Femur (tissue), 1 donor: Measurements from ENCODE around the gene FGF5.
"Not testable (repeated sequence)": the region's sequence is repeated elsewhere in the genome, so short reads cannot be mapped to it uniquely, and the experiment has no call there.

Source experiments
- DNase-seq: peaks from one replicate; pipeline ENCODE4 v3.0.0-alpha.2; 2017

FGF5 gene

DNA sequence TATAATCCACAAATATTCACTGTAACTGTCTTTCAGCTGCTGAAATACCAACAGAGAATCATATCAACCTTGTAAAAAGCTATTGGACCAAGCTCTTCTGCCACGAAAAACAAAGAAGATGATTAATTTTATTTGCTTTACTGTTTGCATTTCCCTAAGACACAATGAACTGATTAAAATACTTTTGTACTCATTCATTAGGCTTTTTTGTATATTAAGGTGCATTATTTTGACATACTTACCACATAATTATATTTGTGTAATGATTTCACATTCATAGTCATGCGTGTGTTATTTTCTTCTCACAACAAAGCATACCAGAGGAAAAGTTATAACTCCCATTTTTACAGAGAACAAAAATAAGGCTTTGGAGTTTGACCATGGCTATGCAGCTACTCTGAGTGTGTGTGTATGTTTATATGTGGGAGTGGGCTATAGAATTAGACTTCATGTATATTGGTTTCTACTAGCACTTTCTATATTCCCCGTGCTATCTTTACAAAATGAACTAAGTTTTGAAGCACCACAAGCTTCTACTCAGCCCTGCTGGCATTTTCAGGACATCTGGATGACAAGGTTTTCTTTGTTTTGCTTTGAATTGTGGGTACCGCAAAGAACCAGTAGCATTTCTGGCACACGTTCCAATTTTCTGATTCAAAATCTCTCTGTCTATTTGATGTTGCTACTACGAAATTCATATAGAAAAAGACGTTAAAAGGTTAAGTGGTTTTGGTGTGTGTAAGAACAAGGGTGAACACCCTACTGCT is 11.0 kb upstream of the FGF5 start:
- DNase-seq, result no peak

DNA sequence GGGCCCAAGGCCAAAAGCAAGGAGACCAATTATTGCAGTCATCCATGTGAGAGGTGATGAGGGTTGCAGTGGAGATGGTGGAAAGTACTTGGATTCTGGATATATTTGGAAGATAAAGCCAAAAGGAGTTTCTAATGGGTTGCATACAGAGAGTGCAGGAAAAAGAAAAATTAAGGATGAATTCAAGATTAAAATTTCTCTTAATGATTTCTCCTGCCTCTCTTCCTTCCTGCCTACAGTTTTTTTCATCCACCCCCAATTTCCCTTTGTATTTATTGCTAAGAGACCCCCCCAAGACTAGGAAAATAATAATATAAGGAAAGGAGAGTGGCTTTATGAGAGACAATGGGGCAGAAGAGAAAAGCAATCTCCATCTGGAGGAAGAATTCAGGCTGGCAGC is 8.6 kb upstream of the FGF5 start:
- no peak for DNase-seq

DNA sequence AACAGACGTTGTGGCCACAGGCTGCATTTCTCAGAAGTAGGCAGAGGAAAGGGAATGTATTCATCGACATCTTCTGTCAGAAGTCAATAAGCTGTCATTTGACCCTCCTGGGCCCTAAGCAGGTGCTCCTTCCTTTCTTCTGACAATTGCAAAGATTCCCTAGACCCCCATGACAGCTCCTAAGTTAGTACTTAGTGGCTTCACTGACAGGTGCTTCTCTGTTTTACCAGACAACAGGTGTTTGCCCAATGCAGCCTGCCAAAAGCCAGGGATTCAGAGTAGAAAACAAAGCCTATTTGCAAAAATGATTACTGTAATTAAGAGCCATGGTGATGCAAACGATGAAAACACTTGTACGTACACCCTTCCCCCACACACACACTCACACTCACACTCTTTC is 7.5 kb upstream of the FGF5 start:
- DNase-seq, result no peak

DNA sequence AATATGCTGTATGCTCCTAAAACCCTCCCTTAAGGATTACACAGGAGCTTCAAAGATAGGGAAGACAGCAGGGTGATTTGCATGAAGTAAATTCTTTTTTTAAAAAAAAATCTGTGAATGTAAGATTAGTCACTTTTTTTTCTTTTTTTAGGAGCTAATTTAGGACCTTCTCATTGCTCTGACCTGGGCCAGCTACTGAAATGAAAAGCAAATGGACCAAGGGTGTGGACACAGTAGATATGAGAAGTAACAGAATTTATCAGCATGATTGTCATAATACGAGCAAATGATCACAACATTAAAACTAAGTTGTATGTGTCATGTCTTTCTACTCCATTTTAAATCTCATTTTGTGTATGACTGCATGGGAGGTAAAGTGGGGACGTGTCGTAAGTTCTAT is 6.6 kb upstream of the FGF5 start:
- no peak for DNase-seq

DNA sequence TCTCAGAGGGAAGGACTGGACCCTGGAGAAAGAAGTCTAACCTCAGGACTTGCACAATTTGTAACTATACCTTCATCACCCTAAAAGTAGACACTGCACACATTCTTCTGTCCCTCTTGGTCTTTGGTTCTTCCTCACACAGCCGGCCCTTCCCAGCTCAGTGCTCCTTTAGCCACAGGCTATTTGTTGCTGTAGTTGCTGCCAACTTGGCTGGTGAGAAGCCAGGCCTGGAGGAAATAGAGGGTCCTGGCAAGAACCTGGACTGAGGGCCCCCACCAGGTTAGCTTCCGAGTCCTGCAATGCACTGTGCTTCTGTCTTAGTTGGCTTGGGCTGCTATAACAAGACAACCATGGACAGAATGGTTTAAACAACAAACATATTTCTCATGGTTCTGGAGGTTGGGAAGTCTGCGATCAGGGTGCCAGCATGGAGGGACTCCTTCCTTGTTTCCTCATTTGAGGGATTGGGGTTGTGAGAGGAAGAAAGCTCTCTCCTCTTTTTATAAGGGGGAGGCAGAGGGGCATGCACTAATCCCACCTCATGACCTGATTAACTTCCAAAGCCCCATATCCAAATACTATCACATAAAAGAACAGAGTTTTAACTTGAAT is 4.4 kb upstream of the FGF5 start:
- no peak for DNase-seq

DNA sequence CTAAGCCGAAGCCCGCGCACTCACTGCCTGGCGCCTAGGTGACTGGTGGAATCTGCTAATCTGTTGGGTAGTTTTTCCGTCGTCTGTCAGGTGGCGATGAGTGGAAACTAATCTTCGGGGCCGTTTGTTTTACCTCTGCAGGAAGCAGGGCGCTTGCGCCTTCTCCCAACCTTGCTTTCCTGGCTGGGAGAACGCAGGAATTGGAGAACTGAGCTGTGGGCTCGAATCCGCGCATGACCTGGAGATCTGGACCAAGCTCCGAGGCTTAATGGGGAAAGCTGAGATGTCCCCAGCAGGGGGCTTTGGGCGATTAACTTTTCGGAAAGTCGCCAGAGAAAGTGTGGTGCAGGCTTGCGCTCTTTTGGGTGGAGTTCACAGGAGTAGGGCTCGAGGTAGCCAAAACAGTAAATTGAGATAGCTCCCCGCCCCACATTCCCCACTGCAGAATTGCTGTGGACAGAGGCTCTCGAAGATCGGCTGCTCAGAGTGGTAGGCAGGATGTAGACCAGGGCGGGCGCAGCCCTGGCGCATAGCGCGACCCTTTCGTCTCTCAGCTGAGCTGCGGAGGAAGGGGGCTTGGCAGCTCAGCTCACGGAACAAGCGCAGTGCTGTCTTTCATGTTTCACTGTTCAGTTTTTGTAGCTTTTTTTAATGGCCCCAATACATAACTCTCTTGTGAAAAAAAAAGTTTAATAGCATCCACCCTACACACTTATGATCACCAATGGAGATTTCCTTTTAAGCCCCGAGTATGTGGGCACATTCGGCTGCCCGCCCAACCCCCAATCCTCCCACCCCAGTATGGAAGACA is 2.7 kb upstream of the FGF5 start:
- DNase-seq, result no peak

DNA sequence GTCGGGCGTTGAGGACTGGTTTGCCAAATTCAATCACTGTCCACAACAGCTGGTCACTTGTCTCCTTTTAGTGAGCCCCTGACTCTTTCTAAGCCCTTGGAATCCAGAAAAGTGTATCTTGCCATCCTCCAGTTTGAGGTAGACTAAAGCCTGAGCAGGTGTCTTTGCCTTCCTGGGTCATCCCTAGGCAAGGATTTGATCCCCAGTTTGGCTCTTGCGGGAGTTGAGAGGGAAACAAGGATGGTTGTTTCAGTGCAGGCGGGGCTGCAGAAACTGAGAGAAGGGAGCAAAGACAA is 2.2 kb upstream of the FGF5 start:
- no peak for DNase-seq

DNA sequence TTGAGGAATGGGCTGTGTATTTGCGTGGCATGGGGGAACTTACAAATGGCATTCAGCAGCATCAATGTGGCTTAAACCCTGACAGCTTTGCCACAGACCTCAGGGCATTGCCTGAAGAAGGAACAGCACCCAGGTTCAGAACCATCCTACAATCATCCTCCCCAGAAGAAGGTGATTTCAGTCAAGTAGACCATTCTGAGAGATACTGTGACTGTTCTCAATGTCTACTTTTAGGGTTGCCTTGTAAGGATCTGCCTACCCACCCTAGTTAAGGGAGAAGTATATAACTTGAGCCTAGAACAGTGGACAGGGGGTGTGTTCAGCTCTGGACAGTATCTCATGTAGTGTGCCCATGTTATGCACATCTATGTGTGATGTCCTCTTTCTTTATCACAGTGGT is 1.6 kb upstream of the FGF5 start:
- no peak for DNase-seq

DNA sequence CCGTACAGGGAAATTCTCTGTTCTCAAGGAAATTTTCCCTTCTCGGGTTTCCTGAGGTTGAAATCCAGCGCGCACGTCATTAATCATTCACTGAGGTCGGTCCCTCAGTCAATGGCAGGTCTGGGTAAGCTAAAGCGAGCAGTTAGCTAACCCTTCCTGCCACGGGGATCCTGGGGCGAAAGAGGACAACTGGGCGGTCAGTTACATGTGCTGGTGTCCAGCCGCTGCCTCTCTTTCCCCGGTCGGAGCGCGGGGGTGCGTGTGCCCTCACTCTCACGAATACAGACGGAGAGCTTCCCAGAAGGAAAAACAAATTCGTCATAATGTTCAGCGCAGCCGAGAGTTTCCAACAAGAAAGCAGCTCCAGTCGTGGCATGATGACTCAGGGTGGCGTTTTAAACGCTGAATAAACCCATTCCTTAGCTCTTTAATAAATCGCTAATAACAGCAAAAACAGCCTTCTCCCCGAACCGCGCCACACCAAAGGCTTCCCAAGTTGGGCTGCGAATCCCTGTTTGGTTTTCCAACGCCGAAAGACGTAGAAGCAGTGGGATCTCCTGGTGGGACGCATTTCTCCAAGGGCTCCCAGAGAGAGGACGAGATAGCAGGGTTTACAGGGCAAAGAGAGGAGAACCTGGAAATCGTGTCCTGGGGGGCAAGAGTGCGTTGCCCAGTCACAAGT is 752 bp upstream of the FGF5 start:
- DNase-seq, result peak; percentile 31

DNA sequence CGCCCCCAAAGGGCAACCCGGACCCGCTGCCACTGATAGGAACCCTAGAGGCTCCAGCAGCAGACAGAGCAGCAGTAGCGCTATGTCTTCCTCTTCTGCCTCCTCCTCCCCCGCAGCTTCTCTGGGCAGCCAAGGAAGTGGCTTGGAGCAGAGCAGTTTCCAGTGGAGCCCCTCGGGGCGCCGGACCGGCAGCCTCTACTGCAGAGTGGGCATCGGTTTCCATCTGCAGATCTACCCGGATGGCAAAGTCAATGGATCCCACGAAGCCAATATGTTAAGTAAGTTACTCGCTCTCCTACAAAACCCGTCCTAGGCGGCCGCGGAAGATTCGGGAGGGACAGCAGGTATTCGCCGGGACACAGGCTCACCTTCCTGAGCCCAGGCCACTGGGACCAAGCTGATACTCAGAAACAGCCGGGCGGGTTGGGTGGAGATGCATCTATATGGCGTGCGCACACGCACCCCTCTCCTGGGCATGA is 477 bp downstream of the FGF5 start:
- DNase-seq, result peak; percentile 29

DNA sequence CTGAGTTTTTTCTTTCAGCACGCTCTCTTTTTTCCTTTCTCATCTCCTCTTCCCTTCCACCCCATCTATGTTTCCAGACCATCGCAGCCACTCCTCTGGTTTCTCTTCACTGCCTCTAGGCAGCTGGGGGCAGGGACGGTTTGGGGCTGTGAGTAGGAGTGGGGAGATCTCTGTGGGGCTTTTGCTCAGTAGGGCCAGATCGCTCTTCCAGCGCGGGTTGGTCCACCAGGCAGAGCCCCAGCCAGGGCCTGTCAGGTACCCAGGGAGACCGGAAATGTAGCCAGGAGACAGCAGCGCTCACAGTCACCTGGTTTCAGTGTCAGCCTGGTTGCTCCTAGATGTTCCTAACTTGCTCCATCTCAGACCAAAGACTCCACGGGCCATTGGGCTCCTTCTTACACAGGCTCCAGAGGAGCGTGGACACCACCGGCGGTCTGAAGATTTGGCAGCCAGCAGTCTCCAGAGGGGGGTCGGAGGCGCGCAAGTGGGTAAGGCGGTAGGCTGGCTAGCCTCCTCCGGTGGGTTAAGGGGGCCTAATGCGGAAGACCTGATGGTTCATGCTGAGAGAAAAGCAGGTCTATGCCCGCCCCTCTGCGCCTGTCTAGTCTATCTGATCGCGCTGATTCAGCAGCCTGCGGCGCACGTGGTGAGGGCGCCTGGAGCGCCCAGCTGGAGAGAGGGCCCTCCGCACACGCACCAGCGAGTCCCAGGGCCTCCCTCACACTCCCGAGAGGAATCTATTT is 1.8 kb downstream of the FGF5 start:
- DNase-seq, result no peak

DNA sequence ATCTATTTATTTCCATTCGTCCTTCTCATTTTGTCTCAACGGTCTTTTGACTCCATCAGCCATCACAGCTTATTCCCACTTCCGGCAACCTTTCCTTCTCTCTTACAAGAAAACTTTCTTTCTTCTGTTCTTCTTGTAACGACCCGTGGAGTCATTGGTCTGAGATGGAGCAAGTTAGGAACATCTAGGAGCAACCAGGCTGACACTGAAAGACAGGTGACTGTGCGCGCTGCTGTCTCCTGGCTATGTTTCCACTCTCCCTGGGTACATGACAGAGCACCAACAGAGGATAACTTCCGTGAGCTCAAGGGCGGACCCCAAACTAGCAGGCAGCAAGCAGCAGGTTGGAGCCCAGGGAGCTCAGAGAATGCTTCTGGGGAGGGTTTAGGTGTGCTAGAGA is 2.5 kb downstream of the FGF5 start:
- DNase-seq, result no peak

DNA sequence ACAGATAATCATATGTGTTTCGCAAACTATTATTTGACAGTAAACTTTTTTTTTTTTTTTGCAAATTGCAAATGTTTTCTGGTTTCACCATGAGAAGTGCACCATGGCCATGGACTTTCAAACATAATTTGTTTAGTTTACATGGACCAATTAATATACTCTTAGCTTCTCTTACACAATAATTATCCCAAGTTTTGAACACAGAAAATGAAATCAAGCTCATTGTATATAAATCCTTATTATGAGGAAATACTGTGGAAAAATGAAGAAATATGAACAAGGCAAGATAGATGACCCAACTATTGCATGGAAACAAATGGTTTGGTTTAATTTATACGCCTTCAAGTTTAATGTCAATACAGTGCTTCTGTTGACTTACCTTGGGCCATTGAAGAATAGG is 3.9 kb downstream of the FGF5 start:
- DNase-seq, result no peak

DNA sequence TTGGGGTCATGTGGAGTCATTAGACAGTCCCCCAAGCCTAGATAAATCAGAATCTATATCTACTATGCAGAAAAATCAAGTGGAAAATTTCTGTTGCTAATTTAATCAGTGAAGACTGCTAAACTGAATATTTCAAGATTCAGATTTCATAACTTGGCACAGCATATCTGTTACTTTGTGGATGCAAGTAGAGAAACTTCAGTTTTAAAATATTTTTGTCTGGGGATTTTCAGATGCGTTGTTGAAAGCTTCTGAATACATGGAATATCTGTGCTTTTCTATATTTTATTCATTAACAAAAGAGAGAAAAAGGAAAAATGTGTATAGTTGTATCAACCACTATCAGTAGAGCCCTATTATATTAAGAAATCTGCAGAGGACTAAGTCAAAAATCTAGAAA is 4.4 kb downstream of the FGF5 start:
- no peak for DNase-seq

DNA sequence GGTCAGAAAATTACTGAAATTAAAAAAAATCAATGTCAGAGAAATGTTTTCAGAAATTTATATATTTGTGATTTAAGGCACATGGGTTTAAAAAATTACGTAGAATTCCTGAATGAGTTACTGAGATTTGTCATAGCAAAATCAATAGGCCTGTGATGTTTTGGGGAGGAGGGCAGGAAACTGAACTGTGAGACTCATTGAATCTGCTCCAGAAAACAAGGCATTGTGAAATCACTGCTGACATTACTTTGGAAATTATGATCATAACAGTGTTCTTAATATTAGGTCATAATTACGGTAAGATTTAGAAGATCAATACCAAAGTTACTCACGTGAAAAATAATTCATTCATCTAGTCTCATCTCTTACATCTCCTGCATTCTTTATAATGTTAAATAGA is 5.3 kb downstream of the FGF5 start:
- no peak for DNase-seq

DNA sequence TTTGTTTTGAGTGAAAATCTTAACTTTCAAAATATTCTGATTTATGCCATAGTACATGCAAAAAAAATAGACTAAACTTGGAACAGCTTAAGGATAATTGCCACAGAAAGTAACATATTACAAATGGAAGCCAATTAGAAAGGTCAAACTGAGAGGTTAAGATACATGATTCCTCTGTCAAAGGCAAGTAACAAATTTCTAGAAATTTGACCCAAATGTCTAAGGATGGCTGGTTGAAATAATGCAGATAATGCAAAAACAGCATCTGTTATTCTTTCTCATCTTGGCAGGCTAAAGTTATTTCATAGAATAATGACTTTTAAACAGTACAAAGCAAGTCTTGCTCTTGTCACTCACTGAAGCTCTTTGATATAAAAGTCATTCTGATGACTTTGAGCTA is 10.5 kb downstream of the FGF5 start:
- DNase-seq, result no peak

DNA sequence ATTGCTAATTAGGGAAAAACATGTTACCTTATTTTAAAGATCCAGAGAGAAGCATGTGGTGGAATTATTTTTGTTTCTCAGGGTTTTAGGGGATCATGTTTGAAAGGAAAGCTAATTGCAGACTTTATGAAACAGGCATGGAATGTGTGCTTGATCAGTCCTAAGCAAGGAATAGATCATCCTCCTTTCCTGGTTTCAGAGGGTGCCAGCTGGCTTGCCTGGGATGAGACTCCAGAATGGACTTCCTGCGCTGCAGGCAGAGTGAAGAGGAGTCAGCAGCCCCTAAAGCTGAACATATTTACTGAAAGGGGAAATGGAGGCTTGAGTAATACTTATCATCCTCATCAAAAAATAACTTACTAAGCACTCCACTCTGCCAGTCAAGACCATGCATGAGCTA is 13.3 kb downstream of the FGF5 start:
- no peak for DNase-seq

DNA sequence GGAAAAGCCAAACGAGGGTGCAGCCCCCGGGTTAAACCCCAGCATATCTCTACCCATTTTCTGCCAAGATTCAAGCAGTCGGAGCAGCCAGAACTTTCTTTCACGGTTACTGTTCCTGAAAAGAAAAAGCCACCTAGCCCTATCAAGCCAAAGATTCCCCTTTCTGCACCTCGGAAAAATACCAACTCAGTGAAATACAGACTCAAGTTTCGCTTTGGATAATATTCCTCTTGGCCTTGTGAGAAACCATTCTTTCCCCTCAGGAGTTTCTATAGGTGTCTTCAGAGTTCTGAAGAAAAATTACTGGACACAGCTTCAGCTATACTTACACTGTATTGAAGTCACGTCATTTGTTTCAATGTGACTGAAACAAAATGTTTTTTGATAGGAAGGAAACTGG is 20.0 kb downstream of the FGF5 start:
- no peak for DNase-seq

DNA sequence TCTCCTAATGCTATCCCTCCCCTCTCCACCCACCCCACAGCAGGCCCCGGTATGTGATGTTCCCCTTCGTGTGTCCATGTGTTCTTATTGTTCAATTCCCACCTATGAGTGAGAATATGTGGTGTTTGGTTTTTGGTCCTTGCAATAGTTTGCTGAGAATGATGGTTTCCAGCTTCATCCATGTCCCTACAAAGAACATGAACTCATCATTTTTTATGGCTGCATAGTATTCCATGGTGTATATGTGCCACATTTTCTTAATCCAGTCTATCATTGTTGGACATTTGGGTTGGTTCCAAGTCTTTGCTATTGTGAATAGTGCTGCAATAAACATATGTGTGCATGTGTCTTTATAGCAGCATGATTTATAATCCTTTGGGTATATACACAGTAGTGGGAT is 24.2 kb downstream of the FGF5 start:
- not testable (repeated sequence) for DNase-seq

DNA sequence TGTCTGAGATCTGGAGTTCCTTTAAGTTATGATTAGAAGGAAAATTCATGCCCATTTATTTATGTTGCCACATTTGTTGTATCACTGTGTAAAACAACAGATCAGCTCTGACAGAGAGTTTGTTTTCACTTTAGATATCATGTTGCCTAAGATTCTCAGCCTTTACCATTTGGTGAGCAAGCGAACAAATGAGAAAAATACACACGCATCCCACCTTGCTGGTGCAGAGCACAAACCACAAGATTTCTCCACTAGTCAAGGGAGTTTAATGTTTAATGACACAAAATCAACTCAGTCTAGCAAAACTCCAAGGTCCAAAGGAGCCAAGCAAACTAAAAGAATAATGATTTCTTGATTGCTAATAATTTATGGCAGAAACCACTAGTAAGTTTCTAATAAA is 27.7 kb downstream of the FGF5 start:
- no peak for DNase-seq

DNA sequence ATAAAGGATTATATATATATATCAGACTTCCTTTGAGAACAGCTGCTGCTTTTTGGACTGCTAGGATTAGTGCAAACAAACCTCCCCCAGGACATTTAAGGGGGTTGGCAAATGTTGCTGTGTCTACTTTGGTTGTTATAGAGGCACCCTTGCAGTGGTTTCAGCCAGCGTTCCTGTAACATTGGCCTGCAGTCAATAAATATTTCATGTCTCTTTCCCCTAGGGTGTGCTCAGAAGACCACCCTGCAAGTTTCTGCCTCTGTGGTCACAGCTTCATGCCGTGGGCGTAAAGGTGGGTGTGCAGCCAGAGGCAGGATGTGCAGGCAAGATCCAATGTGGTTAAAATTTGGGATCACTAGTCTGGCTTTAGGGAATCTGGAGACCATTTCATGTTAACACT is 28.9 kb downstream of the FGF5 start:
- no peak for DNase-seq

DNA sequence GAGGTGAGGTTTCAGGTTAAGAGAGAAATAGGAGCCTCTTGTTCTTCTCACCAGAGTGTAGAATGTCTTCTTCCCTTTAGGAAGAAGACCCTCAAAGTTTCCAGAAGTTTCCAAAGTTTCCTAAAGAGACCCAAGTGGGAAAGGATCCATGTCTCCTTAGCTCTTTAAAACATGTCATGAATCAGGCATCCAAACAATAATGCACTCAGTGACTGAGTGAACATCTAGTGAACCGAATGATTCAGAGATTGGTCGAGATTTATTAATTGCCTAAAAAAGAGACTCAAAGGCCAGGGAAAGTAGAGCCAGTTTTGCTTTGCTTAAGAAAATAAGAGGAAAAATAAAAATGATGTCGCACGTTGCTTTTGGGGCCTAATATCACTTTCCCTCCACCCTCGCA is 29.4 kb downstream of the FGF5 start:
- DNase-seq, result no peak

DNA sequence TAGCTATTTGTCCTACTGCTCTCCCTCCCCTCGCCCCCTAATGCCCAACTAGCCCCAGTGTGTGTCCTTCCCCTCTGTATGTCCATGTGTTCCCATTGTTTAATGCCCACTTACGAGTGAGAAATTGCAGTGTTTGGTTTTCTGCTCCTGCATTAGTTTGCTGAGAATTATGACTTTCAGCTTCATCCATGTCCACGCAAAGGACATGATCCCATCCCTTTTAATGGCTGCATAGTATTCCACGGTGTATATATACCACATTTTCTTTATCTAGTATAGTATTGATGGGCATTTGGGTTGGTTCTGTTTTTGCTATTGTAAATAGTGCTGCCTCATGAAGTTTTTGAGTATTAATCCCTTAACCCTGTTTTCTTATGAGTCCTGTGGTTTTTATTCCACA is 35.4 kb downstream of the FGF5 start:
- DNase-seq, result no peak
